Posterior cingulate gyrus (tissue), 11 donors: ENCODE measurements around the gene UBAC1.
"Not testable (repeated sequence)": the region's sequence is repeated elsewhere in the genome, so short reads cannot be mapped to it uniquely, and the experiment has no call there.

ENCODE experiments used
- DNase-seq, 10 donors: peaks; one replicate each; pipeline versions ENCODE4 v3.0.0 to v3.0.0-alpha.2; 2020 to 2021; ENCODE audit warnings: mixed read lengths in 3 of 10
- intact Hi-C: fragments of 100-400 bp; cut with DNase I; formaldehyde crosslinking; loops from one replicate; pipeline ENCODE4 v1.15.1; 2023

Gene UBAC1

GRCh38 chr9:135907431-135908092, 53.6 kb downstream of the UBAC1 start, which contains the start of gene CAMSAP1:
Gene CAMSAP1, minus strand, starts transcription at chr9:135907546. Its CDS starts 387 bp downstream, at chr9:135907159.
- DNase-seq = peak; percentile 81 to 98 (median 86)
- intact Hi-C loops = loop anchor here (2.0 to 5.0 kb wide), 3 partner anchors 43 to 405 kb away; partner anchors contain the start of genes MRPS2 and UBAC1

GRCh38 chr9:135907006-135907430, 54.2 kb downstream of the UBAC1 start:
- DNase-seq = peak in 1 of 10 donors; percentile 75
- intact Hi-C loops = loop anchor here (2.0 to 5.0 kb wide), 3 partner anchors 42 to 405 kb away; partner anchors contain the start of genes MRPS2 and UBAC1

- intact Hi-C loops = loop anchor here (2.0 to 5.0 kb wide), 3 partner anchors 42 to 404 kb away; partner anchors contain the start of genes MRPS2 and UBAC1
- DNase-seq = peak in 2 of 10 donors; percentile 41 to 79
These were observed 54.7 kb downstream of the UBAC1 start for GRCh38 chr9:135906291-135907005.

GRCh38 chr9:135905380-135906258, 55.6 kb downstream of the UBAC1 start:
- intact Hi-C loops = loop anchor here (2.0 to 5.0 kb wide), 3 partner anchors 41 to 403 kb away; partner anchors contain the start of genes MRPS2 and UBAC1
- peak in 1 of 10 donors; percentile 68 for DNase-seq

GRCh38 chr9:135903786-135904520, 57.2 kb downstream of the UBAC1 start:
- DNase-seq = peak in 1 of 10 donors; percentile 35
- intact Hi-C loops = no loop called here

- intact Hi-C loops = no loop called here
- DNase-seq = peak in 1 of 10 donors; percentile 27
These were observed 57.9 kb downstream of the UBAC1 start for GRCh38 chr9:135903358-135903656.

GRCh38 chr9:135902655-135903357, 58.4 kb downstream of the UBAC1 start:
- intact Hi-C loops = no loop called here
- DNase-seq = peak in 1 of 10 donors; percentile 18

- intact Hi-C loops = no loop called here
- peak in 1 of 10 donors; percentile 3 for DNase-seq
These were observed 59.3 kb downstream of the UBAC1 start for GRCh38 chr9:135901826-135902225.

- DNase-seq = peak in 1 of 10 donors; percentile 1
- intact Hi-C loops = no loop called here
These were observed 60.0 kb downstream of the UBAC1 start for GRCh38 chr9:135901031-135901758.

- peak in 1 of 10 donors; percentile 5 for DNase-seq
These were observed 62.4 kb downstream of the UBAC1 start for GRCh38 chr9:135898634-135899407.

GRCh38 chr9:135896626-135897025, 64.5 kb downstream of the UBAC1 start:
- DNase-seq = peak in 1 of 10 donors; percentile 5
- intact Hi-C loops = no loop called here

More at GRCh38 chr9:135898634-135899407, 62.4 kb downstream of the UBAC1 start:
- intact Hi-C loops = no loop called here

GRCh38 chr9:135896205-135896604, 65.0 kb downstream of the UBAC1 start:
- no peak for DNase-seq
- intact Hi-C loops = no loop called here

GRCh38 chr9:135895202-135895848, 65.8 kb downstream of the UBAC1 start:
- no peak for DNase-seq
- intact Hi-C loops = no loop called here

- intact Hi-C loops = no loop called here
These were observed 68.1 kb downstream of the UBAC1 start for GRCh38 chr9:135893104-135893503.

GRCh38 chr9:135892327-135892726, 68.8 kb downstream of the UBAC1 start:
- DNase-seq, intact Hi-C loops: not testable (repeated sequence)

More at GRCh38 chr9:135893104-135893503, 68.1 kb downstream of the UBAC1 start:
- DNase-seq = no peak

- DNase-seq = no peak
- intact Hi-C loops = no loop called here
These were observed 70.0 kb downstream of the UBAC1 start for GRCh38 chr9:135891027-135891631.
